A673 (cell line): ENCODE results near the gene KCNA3.

Experiments used
- EZH2 ChIP-seq: fragments of 200-600 bp; sonication (generic); IDR thresholded peaks from 2 replicates; pipeline ENCODE4 v1.6.1; 2017; ENCODE audit warnings: borderline replicate concordance, low read depth, mild to moderate bottlenecking, mixed read lengths, antibody characterized with exemption, low read length; ENCODE audit not compliant: poor library complexity, severe bottlenecking
- TF ChIP-seq, protein P1 (sequence below): fragments of 300-800, 200-600 bp; sonication (generic); conservative IDR thresholded peaks from 2 replicates; pipeline ENCODE4 v1.5.1; 2017; ENCODE audit warnings: low read depth, mild to moderate bottlenecking, antibody characterized with exemption, low read length, moderate library complexity, mixed read lengths

DNA sequence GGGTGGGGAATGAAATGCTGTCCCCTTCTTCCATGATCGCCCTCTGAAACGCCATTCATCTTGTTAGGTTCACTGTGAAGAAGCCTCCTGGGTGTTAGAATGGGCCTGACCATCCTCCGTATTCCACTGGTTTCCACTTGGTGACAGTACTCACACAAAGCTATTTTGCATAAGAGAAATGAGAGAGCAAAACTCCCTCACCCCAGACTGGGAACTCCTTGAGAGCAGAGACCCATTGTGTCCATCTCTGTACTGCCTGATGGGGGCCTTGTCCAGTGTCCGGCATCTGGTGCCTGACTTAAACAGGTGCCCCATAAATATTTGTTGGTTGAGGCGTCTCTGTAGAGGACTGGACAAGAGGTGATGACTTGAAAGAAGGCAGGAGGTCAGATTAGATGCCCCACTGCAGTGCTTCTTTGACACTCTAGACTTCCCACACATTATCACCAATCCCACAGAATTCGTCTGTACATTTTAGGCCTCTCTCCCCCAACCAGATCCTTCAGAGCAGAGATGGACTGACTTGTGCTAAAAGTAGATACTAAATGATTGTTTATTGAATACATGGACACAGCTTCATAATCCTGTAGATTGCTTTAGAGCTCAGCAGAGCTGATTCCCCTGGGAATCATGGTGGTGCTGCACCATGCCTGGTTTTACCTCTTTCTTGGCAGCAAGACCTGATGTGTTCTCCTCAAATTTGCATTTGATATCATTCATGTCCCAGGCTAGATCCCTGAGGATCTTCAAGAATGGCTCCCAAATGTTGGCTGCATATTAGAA, 46.2 kb downstream of the KCNA3 start:
- TF ChIP-seq, protein P1, sequence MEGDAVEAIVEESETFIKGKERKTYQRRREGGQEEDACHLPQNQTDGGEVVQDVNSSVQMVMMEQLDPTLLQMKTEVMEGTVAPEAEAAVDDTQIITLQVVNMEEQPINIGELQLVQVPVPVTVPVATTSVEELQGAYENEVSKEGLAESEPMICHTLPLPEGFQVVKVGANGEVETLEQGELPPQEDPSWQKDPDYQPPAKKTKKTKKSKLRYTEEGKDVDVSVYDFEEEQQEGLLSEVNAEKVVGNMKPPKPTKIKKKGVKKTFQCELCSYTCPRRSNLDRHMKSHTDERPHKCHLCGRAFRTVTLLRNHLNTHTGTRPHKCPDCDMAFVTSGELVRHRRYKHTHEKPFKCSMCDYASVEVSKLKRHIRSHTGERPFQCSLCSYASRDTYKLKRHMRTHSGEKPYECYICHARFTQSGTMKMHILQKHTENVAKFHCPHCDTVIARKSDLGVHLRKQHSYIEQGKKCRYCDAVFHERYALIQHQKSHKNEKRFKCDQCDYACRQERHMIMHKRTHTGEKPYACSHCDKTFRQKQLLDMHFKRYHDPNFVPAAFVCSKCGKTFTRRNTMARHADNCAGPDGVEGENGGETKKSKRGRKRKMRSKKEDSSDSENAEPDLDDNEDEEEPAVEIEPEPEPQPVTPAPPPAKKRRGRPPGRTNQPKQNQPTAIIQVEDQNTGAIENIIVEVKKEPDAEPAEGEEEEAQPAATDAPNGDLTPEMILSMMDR: no peak
- TF ChIP-seq EZH2: no peak
